HK-2 (cell line): ENCODE results near the gene FOXRED2.
"Not testable (repeated sequence)": the region's sequence is repeated elsewhere in the genome, so short reads cannot be mapped to it uniquely, and the experiment has no call there.

Source experiments
- DNase-seq: peaks from one replicate; pipeline ENCODE4 v3.0.0-alpha.2; 2018; ENCODE audit not compliant: unreplicated experiment

FOXRED2 gene

DNA sequence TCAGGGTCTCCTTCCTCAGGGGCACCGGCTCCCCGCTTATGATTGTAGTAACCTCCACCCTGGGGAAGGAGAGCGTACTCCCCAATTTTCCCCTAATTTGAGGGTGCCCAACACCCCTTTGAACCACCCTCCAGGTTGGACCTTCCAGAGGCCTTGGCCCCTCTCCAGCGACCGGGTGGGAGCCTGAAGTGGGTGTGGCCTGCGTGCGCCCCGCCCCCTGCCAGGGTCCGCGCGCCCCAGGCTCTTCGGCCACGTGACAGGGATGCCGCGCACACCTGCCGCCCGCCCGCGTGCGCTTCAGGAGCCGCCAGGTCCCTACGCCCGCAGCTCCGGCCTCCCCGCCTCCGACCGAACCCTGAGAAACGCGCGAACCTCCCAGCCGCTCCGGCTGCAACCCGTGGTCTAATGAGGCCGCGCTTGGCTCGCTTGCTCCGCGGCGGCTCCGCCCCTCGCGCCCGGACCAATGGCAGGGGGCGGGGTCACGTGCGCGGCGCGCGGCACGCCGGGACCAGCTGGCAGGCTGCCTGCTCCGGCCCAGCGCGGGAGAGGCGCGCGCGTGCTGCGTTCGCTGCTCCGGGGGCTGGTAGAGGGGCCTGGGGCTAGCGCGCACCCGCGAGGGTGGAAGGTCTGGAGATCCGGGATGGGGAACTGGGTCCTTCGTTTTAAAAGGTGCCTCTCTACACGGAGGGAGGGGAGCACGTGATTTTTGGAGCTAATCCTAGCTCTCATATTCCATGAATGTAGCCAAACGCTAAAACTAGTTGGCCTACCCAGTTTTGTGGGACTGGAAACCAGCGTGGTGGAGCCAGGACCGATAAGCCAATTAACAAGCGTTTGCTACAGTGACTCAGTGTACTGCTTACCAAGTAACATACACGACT is at the start of gene FOXRED2:
FOXRED2 (minus strand) TSS at position 404 of the 881 bp plus-strand sequence. CDS start 618 bp downstream, outside the sequence.
- DNase-seq, result peak; percentile 83

DNA sequence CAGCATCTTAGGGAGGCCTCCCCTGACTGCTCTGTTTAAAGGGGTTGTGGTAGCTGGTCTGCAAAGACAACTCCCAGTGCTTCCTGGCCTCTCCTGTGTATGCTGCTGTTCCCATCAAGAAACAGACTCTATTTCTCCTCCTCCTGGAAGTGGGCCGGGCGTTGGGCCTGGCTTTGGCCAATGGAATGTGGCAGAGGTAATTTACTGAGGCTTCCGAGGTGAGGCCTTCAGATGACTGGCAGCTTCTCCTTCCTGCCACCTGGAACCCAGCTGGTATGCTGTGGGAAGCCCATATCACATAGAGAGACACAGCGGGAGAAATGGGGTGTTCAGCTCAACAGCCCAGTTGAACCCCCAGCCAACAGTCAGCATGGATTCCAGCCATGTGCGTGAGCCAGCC is 47.3 kb upstream of the FOXRED2 start:
- no peak for DNase-seq

DNA sequence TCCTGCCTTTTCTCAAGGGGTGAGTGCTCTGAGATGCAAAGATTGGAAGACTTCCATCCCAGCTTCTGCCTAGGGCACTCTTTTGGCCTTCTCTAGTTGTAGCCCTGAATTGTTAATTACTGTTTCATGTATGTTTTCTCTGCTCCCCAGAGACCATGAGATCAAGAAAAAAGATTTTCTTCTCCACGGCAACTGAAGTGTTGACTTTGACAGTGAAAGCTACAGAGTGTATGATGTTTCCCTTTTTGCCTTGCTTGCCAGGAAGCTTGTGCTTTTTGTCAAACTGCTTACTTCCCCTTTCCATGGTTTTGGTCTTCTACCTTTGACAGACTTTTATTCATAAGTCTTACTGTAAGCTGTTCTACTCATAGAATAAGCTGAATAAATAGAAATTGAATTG is 45.4 kb upstream of the FOXRED2 start:
- no peak for DNase-seq

DNA sequence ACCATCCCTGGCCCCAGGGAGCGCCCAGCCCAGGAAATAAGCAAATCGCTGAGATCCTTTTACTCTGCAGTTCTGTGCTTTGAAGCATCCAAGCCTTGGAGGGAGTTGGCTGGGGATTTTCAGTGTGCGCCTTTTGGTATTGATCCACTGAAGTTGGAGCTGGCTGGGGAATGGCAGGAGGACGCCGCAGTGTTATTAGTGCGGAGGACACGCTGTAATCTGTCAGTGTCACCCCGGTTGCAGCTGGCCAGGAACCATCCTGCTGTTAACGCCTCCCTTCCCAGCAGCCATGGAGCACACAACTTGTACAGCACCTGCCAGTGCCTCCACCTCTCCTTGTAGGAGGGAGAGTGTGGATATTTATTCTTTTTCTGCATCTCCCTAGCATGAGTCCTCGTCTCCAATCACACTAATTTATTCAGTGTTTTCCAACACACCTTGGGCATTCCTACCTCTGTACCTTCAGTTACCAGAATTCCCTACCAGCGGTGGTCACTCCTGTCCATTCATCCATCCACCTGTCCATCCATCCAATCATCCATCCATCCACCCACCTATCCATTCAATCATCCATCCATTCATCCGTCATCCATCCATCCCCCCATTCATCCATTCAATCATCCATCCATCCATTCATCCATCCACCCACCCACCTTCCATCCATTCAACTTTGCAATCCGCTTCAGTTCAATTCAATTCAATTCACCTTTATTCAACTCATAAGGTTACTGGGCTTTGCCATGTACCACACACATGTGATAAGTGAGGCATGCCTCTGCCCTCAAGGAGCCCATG is 44.1 kb upstream of the FOXRED2 start:
- DNase-seq, result no peak

DNA sequence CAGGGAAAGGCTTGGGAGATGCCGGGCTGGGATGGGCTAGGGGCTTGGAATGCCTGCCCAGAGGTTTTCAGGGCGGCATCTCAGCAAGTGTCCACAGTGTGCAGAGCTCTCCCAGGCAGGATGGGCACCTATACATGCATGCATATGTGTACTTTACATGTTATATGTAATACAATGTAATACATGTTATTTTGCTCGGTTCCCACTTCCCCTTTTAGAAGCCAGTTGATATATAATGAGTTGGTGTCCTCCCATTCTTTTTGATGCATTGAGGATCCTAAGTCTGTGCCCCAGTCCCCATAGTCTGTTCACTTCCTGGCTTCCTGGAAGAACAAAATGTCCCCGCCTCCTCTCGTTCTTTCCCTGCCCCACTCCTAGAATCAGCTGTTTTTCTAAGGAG is 42.2 kb upstream of the FOXRED2 start:
- no peak for DNase-seq

DNA sequence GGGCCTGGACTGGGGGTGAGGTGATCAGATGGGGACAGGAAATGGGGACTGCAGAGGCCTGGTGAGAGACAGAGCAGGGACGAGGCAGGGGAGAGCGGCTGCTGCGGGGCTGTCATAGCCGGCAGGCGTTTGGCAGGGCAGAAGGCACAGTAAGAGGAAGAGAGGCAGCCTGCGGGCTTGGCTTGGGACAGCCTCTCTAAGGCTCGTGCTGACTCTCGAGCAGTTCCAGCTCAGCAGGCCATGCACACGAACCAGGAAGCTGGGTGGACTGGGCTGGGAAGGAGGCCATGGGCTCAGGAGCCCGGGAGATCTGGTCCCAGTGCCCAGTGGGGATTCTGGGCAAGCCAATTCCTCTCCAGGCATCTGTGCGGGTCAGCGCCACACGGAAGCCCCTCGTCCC is 41.8 kb upstream of the FOXRED2 start:
- no peak for DNase-seq

DNA sequence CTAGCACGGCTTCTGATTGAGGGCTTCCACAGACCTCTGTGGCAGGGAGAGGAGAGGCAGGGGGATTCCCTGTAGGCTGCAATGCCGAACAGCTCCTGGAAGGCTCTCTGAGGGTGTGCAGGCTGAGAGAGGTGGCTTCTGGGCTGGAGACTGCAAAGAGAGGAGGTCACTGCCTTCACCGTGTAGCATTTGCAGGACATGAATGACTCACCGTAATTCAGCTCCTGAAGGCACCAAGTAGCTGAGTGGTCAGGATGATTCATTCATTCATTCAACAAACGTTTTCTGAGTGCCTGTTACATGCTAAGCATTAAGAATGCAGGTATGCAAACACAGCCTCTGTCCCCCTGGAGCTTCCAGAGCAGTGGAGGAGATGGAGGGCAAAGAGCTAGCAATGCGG is 40.1 kb upstream of the FOXRED2 start:
- DNase-seq, result peak; percentile 66

DNA sequence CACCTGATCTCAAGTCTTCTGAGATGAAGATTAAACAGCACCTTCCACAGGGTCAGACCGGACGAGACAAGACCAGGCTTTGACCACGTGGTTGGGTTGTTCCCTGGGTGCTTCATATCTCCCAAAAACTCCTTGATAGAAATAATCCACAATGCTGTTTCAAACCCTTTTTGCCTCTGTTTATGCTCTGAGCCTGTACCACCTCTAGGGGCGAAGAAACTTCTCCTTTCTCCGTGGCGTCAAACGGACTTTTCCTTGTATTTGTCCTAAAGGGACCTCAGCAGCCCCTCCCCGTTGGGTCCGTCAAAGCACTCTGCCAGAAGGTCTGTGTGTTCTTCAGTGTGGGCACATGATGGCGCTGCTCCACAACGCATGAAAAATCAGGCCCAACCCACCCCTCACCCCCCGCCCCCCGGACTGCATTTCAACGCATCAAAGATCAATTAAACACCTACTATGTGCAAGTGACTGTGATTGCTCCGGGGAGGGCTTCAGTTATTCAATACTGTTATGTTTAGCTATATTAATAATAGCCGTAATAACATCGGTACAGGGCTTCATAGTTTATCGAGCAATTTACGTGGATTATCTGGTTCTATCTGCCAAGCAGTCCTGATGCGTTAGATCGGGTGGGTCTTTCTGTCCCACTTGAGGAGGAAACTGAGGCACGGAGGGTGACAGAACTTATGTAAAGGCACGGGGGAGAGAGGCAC is 39.4 kb upstream of the FOXRED2 start:
- peak; percentile 45 for DNase-seq

DNA sequence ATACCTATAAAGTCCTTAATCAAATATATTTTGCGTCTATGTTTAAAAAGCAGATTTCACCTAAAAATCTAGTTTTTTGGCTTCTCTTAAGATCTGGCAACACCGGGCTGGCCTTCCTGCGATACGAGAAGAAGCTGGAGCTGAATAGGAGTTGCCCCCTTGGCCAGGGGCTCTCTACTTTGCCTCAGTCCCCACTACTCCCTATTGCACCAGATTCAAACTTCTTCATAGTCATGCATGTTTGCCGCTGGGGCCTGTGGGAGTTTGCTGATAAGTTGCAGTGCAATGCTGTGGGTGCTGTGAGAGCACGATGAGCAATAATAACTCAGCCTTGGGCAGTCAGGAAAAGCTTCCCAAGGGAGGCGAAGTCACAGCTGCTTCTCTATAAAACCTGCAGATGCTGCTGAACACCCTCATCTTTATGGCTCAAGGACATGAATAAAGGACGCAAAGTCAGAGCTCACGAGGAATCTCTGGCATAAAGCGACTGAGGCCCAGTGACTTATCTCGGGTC is 37.3 kb upstream of the FOXRED2 start:
- DNase-seq, result no peak

DNA sequence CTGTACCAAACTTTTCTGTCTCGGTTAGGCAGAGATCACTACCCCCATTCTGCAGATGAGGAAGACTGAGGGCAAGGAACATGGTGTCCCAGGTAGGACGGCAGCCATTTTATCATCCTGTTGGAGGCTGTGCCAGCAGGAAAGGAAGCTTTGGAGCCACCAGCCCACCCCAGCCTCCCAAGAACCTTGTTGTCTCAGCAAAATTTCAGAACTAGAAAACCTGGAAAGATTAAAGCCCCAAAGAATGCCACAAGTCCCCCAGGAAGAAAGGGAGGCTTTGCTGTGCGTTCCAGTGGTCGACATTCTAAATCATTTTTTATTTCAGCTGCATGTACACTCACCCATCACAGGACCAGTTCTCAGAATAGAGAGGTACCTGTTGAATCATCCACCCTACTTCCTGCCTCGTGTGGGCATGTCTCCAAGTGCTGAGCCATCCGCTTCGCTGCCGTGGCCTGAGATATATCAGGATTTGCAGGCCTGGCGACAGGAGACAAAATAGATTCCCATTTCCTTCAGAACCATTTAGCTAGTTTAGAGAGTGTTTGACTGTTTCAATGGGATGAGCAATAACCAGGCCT is 35.1 kb upstream of the FOXRED2 start:
- peak; percentile 83 for DNase-seq

DNA sequence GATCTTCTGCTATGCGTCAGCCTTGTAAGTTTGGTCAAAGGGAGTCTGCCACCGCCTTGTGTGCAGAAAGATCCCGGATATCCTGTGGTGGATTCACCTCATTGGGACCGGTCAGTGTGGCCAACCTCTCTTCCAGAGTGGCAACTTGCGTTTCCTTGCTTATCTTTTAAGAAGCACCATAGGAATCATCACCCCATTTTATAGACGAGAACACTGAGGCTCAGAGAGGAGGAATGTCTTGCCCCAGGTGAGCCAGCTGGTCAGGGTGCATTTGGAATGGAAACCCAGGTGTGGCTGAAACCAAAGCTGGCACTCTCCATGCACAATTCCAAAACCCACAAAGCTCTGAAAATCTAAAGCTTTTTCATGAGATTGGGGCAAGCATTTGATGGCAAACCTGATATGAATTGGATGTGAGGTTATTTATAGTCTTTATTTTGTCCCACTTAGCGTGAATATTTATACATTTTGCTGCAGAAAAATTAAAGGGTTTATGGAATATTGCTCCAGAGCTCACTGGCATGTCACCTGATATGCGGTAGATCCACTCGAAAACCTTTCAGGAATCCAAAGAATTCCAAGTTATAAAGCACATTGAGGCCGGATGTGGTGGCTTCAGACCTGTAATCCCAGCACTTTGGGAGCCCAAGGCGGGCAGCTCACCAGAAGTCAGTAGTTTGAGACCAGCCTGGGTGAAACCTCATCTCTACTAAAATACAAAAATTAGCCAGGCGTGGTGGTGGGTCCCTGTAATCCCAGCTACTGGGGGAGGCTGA is 34.2 kb upstream of the FOXRED2 start:
- peak; percentile 74 for DNase-seq

DNA sequence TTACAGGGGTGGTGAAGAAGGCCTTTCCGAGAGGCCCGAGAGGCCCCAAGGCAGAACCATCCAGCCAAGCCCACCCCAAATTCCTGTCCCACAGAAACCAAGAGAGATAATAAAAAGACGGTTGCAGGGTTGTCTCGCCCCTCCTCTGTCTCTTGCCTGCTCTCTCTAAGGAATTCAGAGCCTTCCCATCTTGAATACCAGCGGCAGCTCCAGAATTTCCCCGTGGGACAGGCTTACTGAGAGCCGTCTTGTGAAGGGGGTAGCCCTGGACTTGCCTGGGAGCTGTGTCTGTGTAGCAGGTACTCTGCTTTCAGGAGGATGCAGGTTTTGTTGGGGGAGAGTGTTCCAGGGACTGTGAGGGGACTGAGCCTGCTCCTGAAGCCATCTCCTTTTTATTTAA is 31.7 kb upstream of the FOXRED2 start:
- no peak for DNase-seq

DNA sequence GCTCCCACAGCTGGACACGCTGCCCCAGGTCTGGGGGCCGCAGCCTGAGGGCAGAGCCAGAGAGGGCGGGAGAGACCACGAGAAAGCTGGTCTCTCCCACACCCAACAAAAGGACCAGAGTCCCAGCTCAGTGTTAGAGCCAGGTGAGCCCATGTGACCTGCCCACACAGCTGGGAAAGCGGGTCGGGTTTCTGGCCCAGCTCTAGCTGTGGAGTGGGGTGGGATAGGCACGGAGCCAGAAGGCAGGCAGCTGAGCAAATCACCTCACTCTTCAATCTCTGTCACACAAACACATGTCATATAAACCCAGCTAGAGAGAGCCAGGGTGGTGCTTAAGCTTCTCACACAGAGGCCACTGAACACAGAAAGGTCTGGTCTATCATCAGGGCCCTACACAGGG is 29.9 kb upstream of the FOXRED2 start:
- DNase-seq, result no peak

DNA sequence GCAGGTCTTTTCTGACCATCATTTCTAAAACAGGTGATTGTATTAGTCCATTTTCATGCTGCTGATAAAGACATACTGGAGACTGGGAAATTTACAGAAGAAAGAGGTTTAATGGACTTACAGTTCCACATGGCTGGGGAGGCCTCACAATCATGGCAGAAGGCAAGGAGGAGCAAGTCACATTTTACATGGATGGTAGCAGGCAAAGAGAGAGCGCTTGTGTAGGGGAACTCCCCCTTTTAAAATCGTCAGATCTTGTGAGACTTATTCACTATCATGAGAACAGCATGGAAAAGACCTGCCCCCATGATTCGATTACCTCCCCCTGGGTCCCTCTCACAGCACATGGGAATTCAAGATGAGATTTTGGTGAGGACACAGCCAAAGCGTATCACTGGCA is 26.5 kb upstream of the FOXRED2 start:
- DNase-seq, result not testable (repeated sequence)

DNA sequence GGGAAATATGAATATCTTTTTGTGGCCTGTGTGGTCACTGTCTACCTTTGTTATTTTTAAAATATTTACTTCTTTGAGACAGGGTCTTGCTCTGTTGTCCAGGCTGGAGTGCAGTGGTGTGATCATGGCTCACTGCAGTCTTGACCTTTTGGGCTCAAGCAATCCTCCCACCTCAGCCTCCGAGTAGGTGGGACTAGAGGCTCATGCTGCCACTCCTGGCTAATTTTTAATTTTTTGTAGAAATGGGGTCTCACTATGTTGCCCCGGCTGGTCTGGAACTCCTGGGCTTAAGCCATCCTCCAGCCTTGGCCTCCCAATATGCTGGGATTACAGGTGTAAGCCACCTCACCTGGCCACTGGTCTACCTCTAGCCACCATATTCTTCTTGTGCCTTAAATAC is 25.6 kb upstream of the FOXRED2 start:
- DNase-seq, result no peak

DNA sequence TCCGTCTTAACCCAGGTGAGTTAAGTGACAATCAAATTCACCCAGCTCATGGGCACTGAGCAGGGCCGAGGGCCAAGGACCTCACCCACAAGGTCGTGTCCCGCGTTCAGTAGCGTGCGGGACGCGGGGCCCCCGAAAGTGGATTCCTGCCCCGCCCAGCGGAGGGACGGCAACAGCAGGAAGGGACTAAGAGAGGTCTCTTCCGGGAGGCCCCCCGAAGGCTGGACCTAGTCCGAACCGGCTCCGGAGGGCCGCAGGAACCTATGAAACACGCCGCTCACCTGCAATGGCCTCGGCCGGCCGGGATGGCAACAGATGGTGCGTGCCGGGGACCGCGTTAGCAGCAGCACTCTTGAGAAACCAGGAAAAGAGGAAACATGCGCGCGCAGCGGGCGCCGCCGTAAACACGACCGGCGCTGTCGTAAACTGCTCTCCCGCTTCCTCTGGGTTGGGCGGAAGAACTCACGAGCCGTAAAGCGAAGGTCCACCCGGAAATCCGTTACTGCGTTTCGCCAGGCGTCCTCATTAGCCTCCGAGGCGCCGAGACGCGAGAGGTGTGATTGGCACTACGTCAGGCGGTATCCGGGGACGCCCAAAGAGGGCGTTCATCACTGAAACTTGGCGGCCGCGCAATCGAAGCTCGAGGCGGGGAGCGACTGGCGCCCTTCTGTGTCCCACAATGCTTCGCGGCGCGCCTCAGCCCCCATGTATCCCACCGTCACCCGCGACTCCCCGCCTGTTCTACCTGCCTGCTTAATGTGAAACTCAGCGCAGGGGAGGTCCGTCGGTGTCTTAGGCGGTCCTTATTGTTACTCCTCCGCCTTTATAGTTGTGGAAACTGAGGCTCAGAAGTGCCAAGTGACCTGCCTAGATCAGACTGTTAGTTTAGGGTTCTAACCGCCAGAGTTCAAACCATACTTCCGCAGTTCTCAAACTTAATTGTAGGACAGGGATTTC is 22.2 kb upstream of the FOXRED2 start, which contains the start of gene EIF3D:
EIF3D (minus strand) TSS at position 372 of the 957 bp plus-strand sequence. CDS start 3,045 bp downstream, outside the sequence.
- peak; percentile 98 for DNase-seq

DNA sequence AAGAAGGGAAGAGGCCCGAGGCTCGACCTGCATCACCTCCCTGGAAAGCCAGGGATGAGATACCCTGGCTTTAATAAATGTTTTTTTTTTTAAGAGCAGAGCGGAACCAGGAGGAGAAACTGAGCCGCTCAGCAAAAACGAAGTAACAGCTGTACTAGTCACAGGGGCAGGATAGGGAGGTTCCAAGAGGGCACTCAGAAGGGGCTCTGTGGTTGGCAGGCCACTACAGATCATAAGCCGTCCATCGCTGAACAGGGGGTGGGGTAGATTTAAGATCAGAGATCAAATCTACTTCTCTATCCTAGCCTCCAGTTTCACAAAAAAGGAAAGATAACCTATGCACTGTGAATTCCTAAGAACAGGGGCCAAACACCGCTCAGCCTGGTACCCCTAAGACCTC is 21.5 kb upstream of the FOXRED2 start:
- no peak for DNase-seq

DNA sequence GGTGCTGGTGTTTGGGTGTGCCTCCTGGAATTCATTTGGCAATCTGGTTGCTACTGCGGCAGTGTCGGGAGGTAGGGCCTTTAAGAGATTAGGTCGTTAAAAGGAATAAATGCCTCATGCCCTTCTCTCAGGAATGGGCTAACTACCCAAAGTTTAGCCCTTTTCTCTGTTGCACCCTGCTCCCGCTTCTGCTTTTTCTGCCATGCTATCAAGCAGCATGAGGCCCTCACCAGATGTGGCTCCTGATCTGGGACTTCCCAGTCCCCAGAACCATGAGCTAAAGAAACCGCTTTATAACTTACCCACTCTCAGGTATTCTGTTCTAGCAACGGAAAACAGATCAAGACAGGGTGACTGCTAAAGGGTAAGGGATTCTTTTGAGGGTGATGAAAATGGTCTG is 15.8 kb upstream of the FOXRED2 start:
- no peak for DNase-seq

DNA sequence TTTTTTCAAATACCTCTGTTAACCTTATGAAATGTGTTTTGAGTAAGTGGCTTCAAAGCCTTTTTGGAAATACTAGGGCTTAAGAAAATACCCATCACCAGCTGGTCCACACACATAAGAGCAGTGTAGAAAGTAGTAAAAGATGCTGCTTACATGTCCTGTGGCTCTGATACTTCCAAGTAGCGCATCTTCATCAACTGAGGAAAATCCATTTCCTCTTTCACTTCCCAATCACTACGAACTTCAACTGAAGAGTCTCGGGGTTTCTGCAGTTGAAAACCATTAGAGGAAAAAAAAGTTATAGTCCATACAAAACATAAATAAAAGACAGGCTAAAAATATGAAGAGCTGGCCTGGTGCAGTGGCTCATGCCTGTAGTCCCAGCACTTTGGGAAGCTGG is 13.6 kb upstream of the FOXRED2 start:
- DNase-seq, result no peak

DNA sequence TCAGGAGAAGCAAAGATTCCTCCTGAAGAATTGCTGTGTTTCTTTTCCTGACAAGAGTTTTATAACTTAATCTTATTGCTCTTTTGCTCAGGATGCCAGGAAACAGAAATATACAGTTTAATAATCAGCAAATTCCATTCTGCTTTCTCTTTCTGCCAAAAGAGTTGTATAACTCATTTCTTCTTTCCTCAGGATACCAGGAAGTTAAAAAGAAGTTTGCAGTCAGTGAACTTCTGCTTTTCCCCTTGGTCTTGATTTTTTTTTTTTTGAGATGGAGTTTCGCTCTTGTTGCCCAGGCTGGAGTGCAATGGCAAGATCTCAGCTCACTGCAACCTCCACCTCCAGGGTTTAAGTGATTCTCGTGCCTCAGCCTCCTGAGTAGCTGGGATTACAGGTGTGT is 13.1 kb upstream of the FOXRED2 start:
- DNase-seq, result not testable (repeated sequence)
